ENCODE results near the gene LINC01488.

DNA sequence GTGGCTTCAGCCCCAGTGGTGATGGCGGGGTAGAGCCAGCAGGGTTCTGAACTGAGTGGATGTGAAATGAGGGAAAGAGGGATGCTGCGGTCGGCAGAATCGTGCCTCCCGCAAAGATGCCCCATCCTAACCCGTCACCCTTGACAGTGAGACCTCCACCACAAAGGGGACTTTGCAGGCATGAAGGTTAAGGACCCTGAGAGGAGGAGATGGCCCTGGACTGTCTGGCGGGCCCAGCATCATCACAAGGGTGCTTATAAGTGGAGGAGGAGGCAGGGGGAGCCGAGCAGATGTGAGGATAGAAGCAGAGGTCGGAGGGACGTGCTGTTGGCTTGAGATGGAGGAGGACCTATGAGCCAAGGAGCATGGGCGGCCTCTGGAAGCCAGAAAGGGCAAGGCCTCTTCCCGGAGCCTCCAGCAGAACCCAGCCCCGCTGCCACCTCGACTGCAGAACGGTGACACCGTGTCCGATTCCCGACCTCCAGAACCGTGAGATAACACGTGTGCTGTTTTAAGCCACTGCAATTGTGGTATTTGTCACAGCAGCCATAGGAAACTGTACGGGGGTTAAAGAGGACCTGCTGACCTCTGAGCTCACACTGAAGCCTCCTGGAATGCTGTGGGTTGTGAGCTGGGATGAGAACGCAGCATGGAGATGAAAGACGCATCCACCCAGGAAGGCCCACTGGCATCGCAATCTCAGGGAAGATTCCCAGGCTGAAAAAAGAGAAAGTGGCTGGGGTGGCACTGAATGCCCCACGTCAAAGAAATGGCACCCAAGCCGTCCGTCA is 10.9 kb downstream of the LINC01488 start:
- TF ChIP-seq POLR2AphosphoS5 (IDR thresholded peaks at IDR 0.05) (no peak), POLR2A (IDR thresholded peaks at IDR 0.05) (no peak), EP300 (IDR thresholded peaks at IDR 0.05; ENCODE audit: low read depth) (no peak)
- TF ChIP-seq, protein P1, sequence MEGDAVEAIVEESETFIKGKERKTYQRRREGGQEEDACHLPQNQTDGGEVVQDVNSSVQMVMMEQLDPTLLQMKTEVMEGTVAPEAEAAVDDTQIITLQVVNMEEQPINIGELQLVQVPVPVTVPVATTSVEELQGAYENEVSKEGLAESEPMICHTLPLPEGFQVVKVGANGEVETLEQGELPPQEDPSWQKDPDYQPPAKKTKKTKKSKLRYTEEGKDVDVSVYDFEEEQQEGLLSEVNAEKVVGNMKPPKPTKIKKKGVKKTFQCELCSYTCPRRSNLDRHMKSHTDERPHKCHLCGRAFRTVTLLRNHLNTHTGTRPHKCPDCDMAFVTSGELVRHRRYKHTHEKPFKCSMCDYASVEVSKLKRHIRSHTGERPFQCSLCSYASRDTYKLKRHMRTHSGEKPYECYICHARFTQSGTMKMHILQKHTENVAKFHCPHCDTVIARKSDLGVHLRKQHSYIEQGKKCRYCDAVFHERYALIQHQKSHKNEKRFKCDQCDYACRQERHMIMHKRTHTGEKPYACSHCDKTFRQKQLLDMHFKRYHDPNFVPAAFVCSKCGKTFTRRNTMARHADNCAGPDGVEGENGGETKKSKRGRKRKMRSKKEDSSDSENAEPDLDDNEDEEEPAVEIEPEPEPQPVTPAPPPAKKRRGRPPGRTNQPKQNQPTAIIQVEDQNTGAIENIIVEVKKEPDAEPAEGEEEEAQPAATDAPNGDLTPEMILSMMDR (IDR thresholded peaks at IDR 0.05): no peak

Data from transverse colon (tissue), 4 donors.